ENCODE results near the gene DUT. TPM values are rescaled to one million over a fixed set of nuclear protein-coding genes. Genes with fewer than 3 reads are reported as not detected.

DUT gene
- total RNA-seq, 6 experiments from 2014 or later: 20.6 to 39.6 (median 34.2) TPM

DNA sequence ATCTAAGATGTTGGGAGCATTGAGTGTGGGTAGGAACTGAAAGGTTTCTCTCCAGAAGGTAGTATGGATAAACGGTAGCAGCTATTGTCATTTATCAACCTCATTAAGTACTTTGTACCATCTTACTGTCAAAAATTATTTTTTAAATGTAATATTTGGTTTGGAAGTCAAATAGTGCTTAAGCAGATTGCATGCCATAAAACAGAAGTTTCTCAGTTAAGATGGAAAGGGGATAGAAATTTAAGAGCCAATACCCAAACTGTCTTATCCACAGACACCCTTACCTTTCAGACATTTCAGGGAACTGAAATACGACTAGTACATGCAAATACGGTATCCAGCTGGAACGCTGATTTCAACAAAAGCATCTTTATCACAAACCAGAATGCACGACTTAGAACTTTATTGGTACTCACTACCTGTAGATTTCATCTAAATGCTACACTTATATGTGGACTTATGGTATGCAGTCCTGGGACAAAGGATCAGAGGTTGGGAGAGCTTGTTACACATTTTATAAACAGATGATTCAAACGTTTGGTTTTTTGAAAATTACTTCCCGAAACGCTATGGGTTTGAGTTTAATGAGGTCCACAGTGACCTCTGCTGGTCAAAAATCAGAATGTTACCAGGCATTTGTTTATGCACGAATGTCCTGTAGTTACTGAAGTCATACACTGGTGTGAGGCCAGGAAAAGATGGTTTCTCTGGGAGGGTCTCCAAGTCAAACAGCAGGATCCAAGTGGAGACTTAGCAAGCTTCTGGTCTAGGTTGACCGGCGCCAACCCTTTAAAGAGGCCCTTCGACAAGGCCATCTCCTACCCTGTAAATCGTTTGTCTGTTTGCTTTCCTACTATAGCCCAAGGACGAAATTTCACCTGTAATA, 45.7 kb upstream of the DUT start:
- no peaks in the 10 kb centered on the region for H3K36me3 ChIP-seq
- TF ChIP-seq, protein P1, sequence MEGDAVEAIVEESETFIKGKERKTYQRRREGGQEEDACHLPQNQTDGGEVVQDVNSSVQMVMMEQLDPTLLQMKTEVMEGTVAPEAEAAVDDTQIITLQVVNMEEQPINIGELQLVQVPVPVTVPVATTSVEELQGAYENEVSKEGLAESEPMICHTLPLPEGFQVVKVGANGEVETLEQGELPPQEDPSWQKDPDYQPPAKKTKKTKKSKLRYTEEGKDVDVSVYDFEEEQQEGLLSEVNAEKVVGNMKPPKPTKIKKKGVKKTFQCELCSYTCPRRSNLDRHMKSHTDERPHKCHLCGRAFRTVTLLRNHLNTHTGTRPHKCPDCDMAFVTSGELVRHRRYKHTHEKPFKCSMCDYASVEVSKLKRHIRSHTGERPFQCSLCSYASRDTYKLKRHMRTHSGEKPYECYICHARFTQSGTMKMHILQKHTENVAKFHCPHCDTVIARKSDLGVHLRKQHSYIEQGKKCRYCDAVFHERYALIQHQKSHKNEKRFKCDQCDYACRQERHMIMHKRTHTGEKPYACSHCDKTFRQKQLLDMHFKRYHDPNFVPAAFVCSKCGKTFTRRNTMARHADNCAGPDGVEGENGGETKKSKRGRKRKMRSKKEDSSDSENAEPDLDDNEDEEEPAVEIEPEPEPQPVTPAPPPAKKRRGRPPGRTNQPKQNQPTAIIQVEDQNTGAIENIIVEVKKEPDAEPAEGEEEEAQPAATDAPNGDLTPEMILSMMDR (IDR thresholded peaks at IDR 0.05): peak; percentile 71 to 81 (median 78)
- no peak for TF ChIP-seq POLR2A (IDR thresholded peaks at IDR 0.05)
- no peaks in the 10 kb centered on the region for H3K4me1 ChIP-seq
- no peak overlapping the region for H3K27ac ChIP-seq
- H3K4me3 ChIP-seq: no peak overlapping the region
- DNase-seq (no peak), ATAC-seq (peak; percentile 82 to 97 (median 86))
- H3K9me3 ChIP-seq: no peaks in the 10 kb centered on the region
- WGBS (ENCODE audit: insufficient coverage, low coverage, low lambda C conversion rate, missing lambda C conversion rate): 24% methylated on average over 14 of the region's 14 CpGs
- H3K27me3 ChIP-seq: no peaks in the 10 kb centered on the region
- intact Hi-C loops (cut with DNase I): no loop called here

DNA sequence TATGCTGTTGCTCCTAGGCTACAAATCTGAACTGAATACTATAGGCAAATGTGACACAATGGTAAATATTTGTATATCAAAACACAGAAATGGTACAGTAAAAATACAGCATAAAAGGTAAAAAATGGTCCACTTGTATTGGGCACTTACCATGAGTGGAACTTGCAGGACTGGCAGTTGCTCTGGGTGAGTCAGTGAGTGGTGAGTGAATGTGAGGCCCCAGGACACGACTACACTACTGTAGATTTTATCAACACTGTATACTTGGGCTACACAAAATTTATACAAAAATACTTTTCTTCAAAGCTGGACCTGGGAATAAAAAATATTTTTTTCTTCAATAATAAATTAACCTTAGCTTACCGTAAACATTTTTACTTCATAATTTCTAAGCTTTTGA, 41.6 kb upstream of the DUT start:
- Histone ChIP-seq H3K36me3 (no peaks in the 10 kb centered on the region), H3K27ac (no peak overlapping the region), H3K27me3 (no peaks in the 10 kb centered on the region), H3K9me3 (no peaks in the 10 kb centered on the region), H3K4me3 (no peak overlapping the region), H3K4me1 (no peaks in the 10 kb centered on the region)
- intact Hi-C loops (cut with DNase I): no loop called here
- DNase-seq (no peak), ATAC-seq (no peak)
- TF ChIP-seq, protein P1 (IDR thresholded peaks at IDR 0.05): no peak
- no peak for TF ChIP-seq POLR2A (IDR thresholded peaks at IDR 0.05)
- WGBS (ENCODE audit: insufficient coverage, low coverage, low lambda C conversion rate, missing lambda C conversion rate): 86% methylated on average over 2 of the region's 2 CpGs

DNA sequence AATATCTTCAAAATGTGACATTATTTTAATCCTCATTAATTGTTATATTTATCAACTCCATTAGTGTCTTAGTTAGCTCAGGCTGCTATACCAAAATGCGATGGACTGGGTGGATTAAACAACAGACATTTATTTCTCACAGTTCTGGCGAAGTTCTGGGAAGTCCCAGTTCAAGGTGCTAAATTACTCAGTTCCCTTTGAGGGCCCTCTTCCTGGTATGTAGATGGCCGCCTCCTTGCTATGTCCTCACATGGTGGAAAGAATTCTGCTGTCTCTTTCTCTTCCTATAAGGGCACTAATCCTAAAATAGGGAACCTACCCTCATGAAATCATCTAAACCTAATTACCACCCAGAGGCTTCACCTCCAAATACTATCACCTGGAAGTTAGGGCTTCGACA, 38.8 kb upstream of the DUT start:
- Histone ChIP-seq H3K4me1 (no peaks in the 10 kb centered on the region), H3K27me3 (no peaks in the 10 kb centered on the region), H3K4me3 (no peak overlapping the region), H3K36me3 (no peaks in the 10 kb centered on the region), H3K9me3 (no peaks in the 10 kb centered on the region), H3K27ac (no peak overlapping the region)
- WGBS (ENCODE audit: insufficient coverage, low coverage, low lambda C conversion rate, missing lambda C conversion rate): 82% methylated on average over 4 of the region's 4 CpGs
- TF ChIP-seq, protein P1 (IDR thresholded peaks at IDR 0.05): no peak
- no peak for TF ChIP-seq POLR2A (IDR thresholded peaks at IDR 0.05)
- intact Hi-C loops (cut with DNase I): no loop called here
- ATAC-seq (no peak), DNase-seq (no peak)

DNA sequence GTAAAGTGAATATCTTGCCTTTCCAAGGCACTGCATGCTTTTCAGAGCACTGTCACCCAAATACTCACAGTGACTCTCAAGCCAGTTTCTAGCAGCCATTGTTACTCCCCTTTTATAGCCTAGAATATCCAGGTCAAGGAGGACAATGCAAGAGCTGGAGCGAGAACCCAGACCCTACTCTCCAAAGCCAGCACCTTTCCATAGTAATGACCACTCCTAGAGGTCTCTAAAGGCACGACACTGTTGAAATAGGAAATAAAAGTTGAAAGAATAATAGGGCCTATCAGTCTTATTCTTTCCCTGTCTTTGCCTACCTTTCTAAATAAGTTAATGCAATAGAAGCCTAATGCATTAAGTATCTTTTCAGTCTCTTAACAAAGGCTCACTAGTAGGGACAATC, 33.6 kb upstream of the DUT start:
- no peaks in the 10 kb centered on the region for H3K4me1 ChIP-seq
- intact Hi-C loops (cut with DNase I): no loop called here
- ATAC-seq: no peak
- no peak for DNase-seq
- no peaks in the 10 kb centered on the region for H3K27me3 ChIP-seq
- H3K4me3 ChIP-seq: no peak overlapping the region
- H3K27ac ChIP-seq: no peak overlapping the region
- 63% methylated on average over 2 of the region's 2 CpGs for WGBS (ENCODE audit: insufficient coverage, low coverage, low lambda C conversion rate, missing lambda C conversion rate)
- no peak for TF ChIP-seq POLR2A (IDR thresholded peaks at IDR 0.05)
- TF ChIP-seq, protein P1 (IDR thresholded peaks at IDR 0.05): no peak
- no peaks in the 10 kb centered on the region for H3K36me3 ChIP-seq
- H3K9me3 ChIP-seq: no peaks in the 10 kb centered on the region
